Measurements from ENCODE around the gene GPC6. TPM values are rescaled to one million over a fixed set of nuclear protein-coding genes. Genes with fewer than 3 reads are reported as not detected.

GPC6 gene
- polyA plus RNA-seq, 1 donor (not counting 4 experiments of a cell fraction or from before 2014, with no cell fraction given): 0.42 TPM

DNA sequence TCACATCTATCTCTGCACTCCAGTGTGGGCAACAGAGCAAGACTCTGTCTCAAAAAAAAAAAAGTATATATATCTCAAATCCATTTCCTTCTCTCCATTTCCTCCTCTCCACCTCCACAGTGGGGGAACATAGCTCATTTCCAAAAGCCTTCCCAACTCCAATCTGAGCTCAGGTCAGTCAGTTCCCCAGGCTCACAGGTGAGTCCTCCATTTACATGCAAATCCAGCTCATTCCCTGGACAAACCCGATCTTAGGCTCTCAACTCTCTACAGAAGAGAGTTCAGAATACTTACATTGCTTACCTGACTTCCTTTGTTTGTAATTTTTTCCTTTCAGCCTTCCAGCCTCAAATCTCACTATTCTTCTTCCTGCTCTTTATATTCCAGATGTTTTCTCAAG is 518.3 kb downstream of the GPC6 start:
- Histone ChIP-seq H3K9ac (ENCODE audit: control insufficient read depth, extremely low read depth, insufficient read depth, low read length) (no peak overlapping the region), H3K79me2 (ENCODE audit: control insufficient read depth, insufficient read depth, low read length) (no peaks in the 10 kb centered on the region), H3K36me3 (ENCODE audit: control insufficient read depth in 2 of 2, extremely low read depth in 1 of 2, insufficient read depth in 2 of 2, low read length in 2 of 2) (no peaks in the 10 kb centered on the region), H3K4me3 (ENCODE audit: control insufficient read depth in 2 of 3, extremely low read depth in 1 of 3, insufficient read depth in 2 of 3, low read depth in 1 of 3, low read length in 3 of 3) (no peak overlapping the region), H3K27ac (ENCODE audit: control insufficient read depth, insufficient read depth, low read length) (no peak overlapping the region), H3K27me3 (ENCODE audit: control insufficient read depth, extremely low read depth, insufficient read depth, low read length) (no peaks in the 10 kb centered on the region), H3K4me1 (ENCODE audit: control insufficient read depth, extremely low read depth, insufficient read depth, low read length) (no peaks in the 10 kb centered on the region), H2AFZ (ENCODE audit: control insufficient read depth, low read length) (no peak overlapping the region), H3K9me1 (ENCODE audit: control insufficient read depth, extremely low read depth, insufficient read depth, low read length) (no peaks in the 10 kb centered on the region), H3K4me2 (ENCODE audit: control insufficient read depth, extremely low read depth, insufficient read depth, low read depth, low read length) (no peak overlapping the region), H3K9me3 (ENCODE audit: control insufficient read depth, low read depth, low read length) (no peaks in the 10 kb centered on the region), H4K20me1 (ENCODE audit: control insufficient read depth, extremely low read depth, insufficient read depth, low read length) (no peaks in the 10 kb centered on the region)
- TF ChIP-seq, protein P1, sequence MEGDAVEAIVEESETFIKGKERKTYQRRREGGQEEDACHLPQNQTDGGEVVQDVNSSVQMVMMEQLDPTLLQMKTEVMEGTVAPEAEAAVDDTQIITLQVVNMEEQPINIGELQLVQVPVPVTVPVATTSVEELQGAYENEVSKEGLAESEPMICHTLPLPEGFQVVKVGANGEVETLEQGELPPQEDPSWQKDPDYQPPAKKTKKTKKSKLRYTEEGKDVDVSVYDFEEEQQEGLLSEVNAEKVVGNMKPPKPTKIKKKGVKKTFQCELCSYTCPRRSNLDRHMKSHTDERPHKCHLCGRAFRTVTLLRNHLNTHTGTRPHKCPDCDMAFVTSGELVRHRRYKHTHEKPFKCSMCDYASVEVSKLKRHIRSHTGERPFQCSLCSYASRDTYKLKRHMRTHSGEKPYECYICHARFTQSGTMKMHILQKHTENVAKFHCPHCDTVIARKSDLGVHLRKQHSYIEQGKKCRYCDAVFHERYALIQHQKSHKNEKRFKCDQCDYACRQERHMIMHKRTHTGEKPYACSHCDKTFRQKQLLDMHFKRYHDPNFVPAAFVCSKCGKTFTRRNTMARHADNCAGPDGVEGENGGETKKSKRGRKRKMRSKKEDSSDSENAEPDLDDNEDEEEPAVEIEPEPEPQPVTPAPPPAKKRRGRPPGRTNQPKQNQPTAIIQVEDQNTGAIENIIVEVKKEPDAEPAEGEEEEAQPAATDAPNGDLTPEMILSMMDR (optimal IDR thresholded peaks at IDR 0.05 in 1 of 3, IDR thresholded peaks at IDR 0.05 in 1 of 3, conservative IDR thresholded peaks at IDR 0.05 in 1 of 3; ENCODE audit: extremely low read depth in 1 of 3, insufficient read depth in 2 of 3, low read length in 3 of 3): no peak
- no peak for TF ChIP-seq EZH2 (IDR thresholded peaks at IDR 0.05; ENCODE audit: low read length)
- dilution Hi-C loops (cut with MboI; ENCODE audit: extremely low pct_ligation_motif_present, low sequenced_read_pairs): no loop called here
- FAIRE-seq: no peak
- DNase-seq (ENCODE audit: low read depth, low spot score): no peak

DNA sequence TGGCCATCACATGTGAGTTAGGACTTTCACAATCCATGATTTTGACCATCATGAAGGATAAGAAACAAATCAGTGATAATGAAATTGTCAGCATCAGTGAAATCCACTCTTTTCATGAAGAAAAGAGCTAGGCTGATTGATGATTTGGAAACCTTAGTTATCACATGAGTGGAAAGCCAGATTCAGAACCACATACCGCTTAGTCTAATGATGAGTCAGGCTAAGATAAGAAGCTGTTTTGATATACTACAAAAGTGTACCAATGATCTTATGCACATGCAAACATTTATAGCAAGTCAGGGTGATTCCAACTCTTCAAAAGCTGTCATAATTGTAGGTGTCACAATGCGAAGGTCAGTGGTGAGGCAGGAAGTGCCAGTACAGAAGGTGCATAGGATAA is 519.3 kb downstream of the GPC6 start:
- Histone ChIP-seq H3K36me3 (ENCODE audit: control insufficient read depth in 2 of 2, extremely low read depth in 1 of 2, insufficient read depth in 2 of 2, low read length in 2 of 2) (no peaks in the 10 kb centered on the region), H3K9me3 (ENCODE audit: control insufficient read depth, low read depth, low read length) (no peaks in the 10 kb centered on the region), H3K9me1 (ENCODE audit: control insufficient read depth, extremely low read depth, insufficient read depth, low read length) (no peaks in the 10 kb centered on the region), H3K9ac (ENCODE audit: control insufficient read depth, extremely low read depth, insufficient read depth, low read length) (no peak overlapping the region), H2AFZ (ENCODE audit: control insufficient read depth, low read length) (no peak overlapping the region), H3K4me2 (ENCODE audit: control insufficient read depth, extremely low read depth, insufficient read depth, low read depth, low read length) (no peak overlapping the region), H3K4me1 (ENCODE audit: control insufficient read depth, extremely low read depth, insufficient read depth, low read length) (no peaks in the 10 kb centered on the region), H3K27ac (ENCODE audit: control insufficient read depth, insufficient read depth, low read length) (no peak overlapping the region), H3K79me2 (ENCODE audit: control insufficient read depth, insufficient read depth, low read length) (no peaks in the 10 kb centered on the region), H3K27me3 (ENCODE audit: control insufficient read depth, extremely low read depth, insufficient read depth, low read length) (no peaks in the 10 kb centered on the region), H3K4me3 (ENCODE audit: control insufficient read depth in 2 of 3, extremely low read depth in 1 of 3, insufficient read depth in 2 of 3, low read depth in 1 of 3, low read length in 3 of 3) (no peak overlapping the region), H4K20me1 (ENCODE audit: control insufficient read depth, extremely low read depth, insufficient read depth, low read length) (no peaks in the 10 kb centered on the region)
- dilution Hi-C loops (cut with MboI; ENCODE audit: extremely low pct_ligation_motif_present, low sequenced_read_pairs): no loop called here
- DNase-seq (ENCODE audit: low read depth, low spot score) (no peak), FAIRE-seq (no peak)
- TF ChIP-seq, protein P1 (optimal IDR thresholded peaks at IDR 0.05 in 1 of 3, IDR thresholded peaks at IDR 0.05 in 1 of 3, conservative IDR thresholded peaks at IDR 0.05 in 1 of 3; ENCODE audit: extremely low read depth in 1 of 3, insufficient read depth in 2 of 3, low read length in 3 of 3): no peak
- TF ChIP-seq EZH2 (IDR thresholded peaks at IDR 0.05; ENCODE audit: low read length): no peak

Data from keratinocyte (primary cell).